Measurements from ENCODE around the gene TASP1.

DNA sequence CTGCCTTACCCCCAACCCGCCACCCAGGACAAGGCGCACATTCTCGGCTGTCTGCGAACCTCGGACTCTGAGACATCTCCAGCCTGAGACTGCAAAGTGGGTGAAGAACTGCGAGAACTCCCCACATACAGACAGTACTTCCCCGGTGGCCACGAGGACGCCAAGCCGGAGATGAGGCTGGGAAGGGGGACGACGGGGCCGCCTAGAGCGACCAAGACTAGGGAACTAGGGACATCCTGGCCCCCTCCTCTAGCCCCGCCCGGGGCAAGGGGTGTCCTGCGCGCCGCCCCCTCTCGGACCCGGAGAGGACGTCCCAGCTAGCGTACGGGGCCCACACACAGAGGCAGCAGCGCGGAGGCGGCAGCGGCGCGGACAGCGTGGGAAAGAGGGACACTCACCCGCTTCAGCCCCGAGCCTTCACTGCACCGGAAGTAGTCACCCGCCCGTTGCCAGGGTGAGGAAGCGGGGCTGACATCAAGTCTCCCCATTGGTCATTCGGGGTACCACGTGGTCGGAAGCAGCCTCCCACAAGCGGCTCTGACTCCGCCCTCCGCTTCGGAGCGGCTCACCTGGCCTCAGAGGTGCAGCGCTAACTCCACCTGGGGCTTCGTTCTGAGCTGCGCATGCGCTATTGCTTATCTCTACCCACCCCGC is at the start of gene TASP1:
- TF ChIP-seq CTCF (conservative IDR thresholded peaks at IDR 0.05) (no peak), EZH2 (IDR thresholded peaks at IDR 0.05; ENCODE audit: low read depth) (no peak)

Measured in PC-9 (cell line).